Measurements from ENCODE around the gene EEIG2.

The EEIG2 gene

DNA sequence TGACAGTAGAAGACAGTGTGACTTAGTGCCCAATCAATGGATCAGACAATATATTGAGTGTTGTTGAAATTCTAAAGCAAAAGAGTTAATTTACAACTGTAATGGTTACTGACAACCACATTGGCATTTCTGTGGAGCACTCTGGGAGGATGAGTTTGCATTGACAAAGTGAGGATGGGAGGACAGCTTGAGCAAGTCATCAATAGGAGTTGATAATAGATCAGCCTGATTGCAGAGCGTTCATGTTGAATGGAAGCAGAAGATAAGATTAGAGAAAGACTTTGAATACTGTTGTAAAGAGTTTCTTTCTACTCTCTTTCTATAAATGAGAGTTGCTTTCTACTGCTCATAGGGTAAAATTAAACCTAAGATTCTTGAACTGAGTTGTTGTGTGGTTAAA, 3.9 kb downstream of the EEIG2 start:
- no peaks in the 10 kb centered on the region for H3K27me3 ChIP-seq (ENCODE audit: control insufficient read depth in 1 of 2, insufficient read depth in 2 of 2, low read length in 2 of 2)
- no peak overlapping the region for H3K4me3 ChIP-seq (ENCODE audit: low read length in 2 of 2)
- H3K9ac ChIP-seq (ENCODE audit: low read length in 2 of 2): no peak overlapping the region
- no peak overlapping the region for H3K27ac ChIP-seq (ENCODE audit: low read length)
- peaks cover 12% of the 10 kb centered on the region for H3K4me1 ChIP-seq (ENCODE audit: control insufficient read depth, insufficient read depth, low read length)
- H3K36me3 ChIP-seq (ENCODE audit: control insufficient read depth in 2 of 2, insufficient read depth in 2 of 2, low read length in 2 of 2): no peaks in the 10 kb centered on the region
- no peaks in the 10 kb centered on the region for H3K9me3 ChIP-seq (ENCODE audit: control insufficient read depth in 2 of 2, low read length in 2 of 2)

DNA sequence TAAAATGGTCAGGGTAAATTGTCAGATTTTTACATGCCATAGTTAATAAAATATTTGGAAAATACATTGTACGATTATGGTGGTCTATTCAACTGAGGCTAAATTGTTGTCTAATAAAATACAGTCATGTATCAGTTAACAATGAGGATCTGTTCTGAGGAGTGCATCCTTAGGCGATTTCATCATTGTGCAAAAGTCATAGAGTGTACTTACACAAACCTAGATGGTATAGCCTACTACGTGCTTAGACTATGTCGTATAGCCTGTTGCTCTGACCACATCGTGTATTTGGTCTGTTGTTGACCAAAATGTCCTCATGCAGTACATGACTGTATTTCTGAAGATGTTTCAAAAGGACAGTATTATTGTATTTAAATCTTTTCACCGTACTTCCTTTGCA, 5.2 kb downstream of the EEIG2 start:
- Histone ChIP-seq H3K4me1 (ENCODE audit: control insufficient read depth, insufficient read depth, low read length) (peaks cover 8% of the 10 kb centered on the region), H3K9ac (ENCODE audit: low read length in 2 of 2) (no peak overlapping the region), H3K36me3 (ENCODE audit: control insufficient read depth in 2 of 2, insufficient read depth in 2 of 2, low read length in 2 of 2) (no peaks in the 10 kb centered on the region), H3K27me3 (ENCODE audit: control insufficient read depth in 1 of 2, insufficient read depth in 2 of 2, low read length in 2 of 2) (no peaks in the 10 kb centered on the region), H3K9me3 (ENCODE audit: control insufficient read depth in 2 of 2, low read length in 2 of 2) (no peaks in the 10 kb centered on the region), H3K4me3 (ENCODE audit: low read length in 2 of 2) (no peak overlapping the region), H3K27ac (ENCODE audit: low read length) (no peak overlapping the region)

DNA sequence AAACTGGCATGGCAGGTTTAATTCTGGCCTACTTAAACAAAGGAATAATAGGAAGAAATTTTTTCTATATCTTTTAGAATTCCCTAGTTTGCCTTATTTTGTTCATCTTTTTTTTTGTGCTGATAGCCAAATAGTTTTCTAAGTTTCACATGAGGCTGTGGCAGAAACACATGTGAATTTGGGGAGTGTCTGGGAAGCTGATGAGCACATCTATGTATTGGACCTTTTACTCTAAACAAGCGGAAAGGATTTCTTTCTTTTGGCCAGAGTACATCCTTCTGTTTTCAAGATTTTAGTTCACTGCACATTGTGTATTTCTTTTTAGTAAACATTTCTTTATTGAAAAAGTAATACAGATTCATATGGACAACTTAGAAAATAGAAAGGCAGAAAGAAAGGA, 5.6 kb downstream of the EEIG2 start:
- no peaks in the 10 kb centered on the region for H3K36me3 ChIP-seq (ENCODE audit: control insufficient read depth in 2 of 2, insufficient read depth in 2 of 2, low read length in 2 of 2)
- no peak overlapping the region for H3K9ac ChIP-seq (ENCODE audit: low read length in 2 of 2)
- peaks cover 6% of the 10 kb centered on the region for H3K4me1 ChIP-seq (ENCODE audit: control insufficient read depth, insufficient read depth, low read length)
- H3K4me3 ChIP-seq (ENCODE audit: low read length in 2 of 2): no peak overlapping the region
- H3K27ac ChIP-seq (ENCODE audit: low read length): no peak overlapping the region
- no peaks in the 10 kb centered on the region for H3K27me3 ChIP-seq (ENCODE audit: control insufficient read depth in 1 of 2, insufficient read depth in 2 of 2, low read length in 2 of 2)
- H3K9me3 ChIP-seq (ENCODE audit: control insufficient read depth in 2 of 2, low read length in 2 of 2): no peaks in the 10 kb centered on the region

DNA sequence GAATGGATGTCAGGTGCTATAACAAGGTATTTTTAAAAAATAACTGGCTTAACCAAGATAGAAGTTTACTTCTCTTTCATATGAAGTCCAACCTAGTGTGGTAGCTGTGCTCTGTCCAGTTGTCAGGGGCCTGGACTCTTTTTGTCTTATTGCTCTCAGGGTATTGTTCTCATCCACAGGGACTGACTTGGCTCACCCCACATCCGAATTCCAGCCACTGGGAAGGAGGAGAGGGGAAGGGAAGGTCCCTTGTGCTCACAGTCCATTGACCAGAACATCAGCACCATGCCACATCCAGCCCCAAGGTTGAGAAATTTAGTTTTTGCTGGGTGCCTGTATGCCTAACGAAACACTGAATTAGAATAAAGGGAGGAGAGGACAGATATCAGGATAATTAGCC, 8.7 kb downstream of the EEIG2 start:
- no peaks in the 10 kb centered on the region for H3K36me3 ChIP-seq (ENCODE audit: control insufficient read depth in 2 of 2, insufficient read depth in 2 of 2, low read length in 2 of 2)
- H3K4me1 ChIP-seq (ENCODE audit: control insufficient read depth, insufficient read depth, low read length): no peaks in the 10 kb centered on the region

DNA sequence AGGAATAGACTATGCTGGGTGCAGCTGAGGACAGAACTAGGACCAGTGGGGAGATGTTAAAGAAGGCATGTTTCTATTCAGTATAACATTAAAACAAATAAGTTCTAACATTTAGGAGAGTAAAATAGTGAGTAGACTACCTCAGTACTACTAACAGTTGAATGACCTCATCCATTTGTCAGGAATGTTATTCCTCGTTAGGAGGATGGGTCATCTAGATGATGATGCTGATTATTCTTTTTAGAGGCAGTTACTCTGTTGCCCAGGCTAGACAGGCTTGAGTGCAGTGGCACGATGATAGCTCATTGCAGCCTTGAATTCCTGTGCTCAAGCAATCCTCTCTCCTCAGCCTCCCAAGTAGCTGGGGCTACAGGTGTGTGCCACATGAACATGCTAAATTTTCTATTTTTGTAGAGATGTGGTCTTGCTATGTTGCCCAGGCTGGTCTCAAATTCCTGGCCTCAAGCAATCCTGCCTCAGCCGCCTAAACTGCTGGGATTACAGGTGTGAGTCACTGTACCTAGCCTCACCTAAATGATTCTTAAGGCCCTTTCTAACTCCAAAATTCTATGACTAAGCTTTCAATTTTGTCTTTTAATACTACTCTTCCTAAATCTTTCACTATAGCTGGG, 9.3 kb downstream of the EEIG2 start:
- Histone ChIP-seq H3K27me3 (ENCODE audit: control insufficient read depth in 1 of 2, insufficient read depth in 2 of 2, low read length in 2 of 2) (no peaks in the 10 kb centered on the region), H3K9ac (ENCODE audit: low read length in 2 of 2) (no peak overlapping the region), H3K4me3 (ENCODE audit: low read length in 2 of 2) (no peak overlapping the region), H3K4me1 (ENCODE audit: control insufficient read depth, insufficient read depth, low read length) (no peaks in the 10 kb centered on the region), H3K27ac (ENCODE audit: low read length) (no peak overlapping the region), H3K36me3 (ENCODE audit: control insufficient read depth in 2 of 2, insufficient read depth in 2 of 2, low read length in 2 of 2) (no peaks in the 10 kb centered on the region), H3K9me3 (ENCODE audit: control insufficient read depth in 2 of 2, low read length in 2 of 2) (no peaks in the 10 kb centered on the region)

More for the DNA sequence above, 8.7 kb downstream of the EEIG2 start:
- Histone ChIP-seq H3K9ac (ENCODE audit: low read length in 2 of 2) (no peak overlapping the region), H3K27me3 (ENCODE audit: control insufficient read depth in 1 of 2, insufficient read depth in 2 of 2, low read length in 2 of 2) (no peaks in the 10 kb centered on the region), H3K4me3 (ENCODE audit: low read length in 2 of 2) (no peak overlapping the region), H3K9me3 (ENCODE audit: control insufficient read depth in 2 of 2, low read length in 2 of 2) (no peaks in the 10 kb centered on the region), H3K27ac (ENCODE audit: low read length) (no peak overlapping the region)

DNA sequence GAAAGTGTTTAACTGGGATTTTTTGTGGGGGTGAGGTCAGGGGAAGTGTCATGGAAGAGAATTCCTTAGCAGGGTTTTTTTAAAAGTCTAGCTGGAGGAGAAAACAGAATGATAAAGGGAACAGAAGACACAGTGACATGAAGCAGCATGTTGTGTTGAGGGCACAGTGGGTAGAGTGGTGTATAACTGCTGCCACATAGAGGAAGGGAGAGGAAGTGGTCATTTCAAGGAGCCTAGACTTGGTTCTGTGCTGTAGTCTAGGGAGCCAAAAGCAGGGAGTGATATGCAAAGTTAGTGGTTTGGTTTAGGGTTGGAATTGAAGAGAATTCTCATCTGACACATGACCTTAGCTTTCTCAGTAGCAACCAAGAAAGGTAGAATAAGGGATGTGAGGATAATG, 10.2 kb downstream of the EEIG2 start:
- H3K36me3 ChIP-seq (ENCODE audit: control insufficient read depth in 2 of 2, insufficient read depth in 2 of 2, low read length in 2 of 2): no peaks in the 10 kb centered on the region
- no peaks in the 10 kb centered on the region for H3K4me1 ChIP-seq (ENCODE audit: control insufficient read depth, insufficient read depth, low read length)
- H3K27ac ChIP-seq (ENCODE audit: low read length): no peak overlapping the region
- H3K27me3 ChIP-seq (ENCODE audit: control insufficient read depth in 1 of 2, insufficient read depth in 2 of 2, low read length in 2 of 2): no peaks in the 10 kb centered on the region
- no peak overlapping the region for H3K9ac ChIP-seq (ENCODE audit: low read length in 2 of 2)
- no peak overlapping the region for H3K4me3 ChIP-seq (ENCODE audit: low read length in 2 of 2)
- H3K9me3 ChIP-seq (ENCODE audit: control insufficient read depth in 2 of 2, low read length in 2 of 2): no peaks in the 10 kb centered on the region

DNA sequence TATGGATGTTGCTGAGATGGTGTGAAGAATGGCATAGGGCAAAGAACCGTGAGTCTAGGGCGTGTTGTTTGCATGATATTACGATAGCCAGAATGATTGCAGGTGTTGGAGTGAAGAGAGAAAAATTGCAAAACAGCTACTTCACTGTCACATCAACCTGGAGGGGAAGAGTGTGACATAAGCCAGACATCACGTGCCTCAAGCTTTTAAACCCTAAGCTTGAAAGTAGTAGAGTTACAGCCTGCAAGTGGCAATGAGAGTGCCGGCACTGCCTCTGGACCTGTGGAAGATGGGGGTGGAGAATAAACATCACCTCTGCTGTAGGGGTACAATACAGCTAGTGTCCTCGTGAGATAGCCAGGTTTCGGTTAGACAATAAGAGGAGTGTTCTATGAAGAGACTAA, 11.1 kb downstream of the EEIG2 start:
- no peaks in the 10 kb centered on the region for H3K4me1 ChIP-seq (ENCODE audit: control insufficient read depth, insufficient read depth, low read length)
- H3K27me3 ChIP-seq (ENCODE audit: control insufficient read depth in 1 of 2, insufficient read depth in 2 of 2, low read length in 2 of 2): no peaks in the 10 kb centered on the region
- H3K36me3 ChIP-seq (ENCODE audit: control insufficient read depth in 2 of 2, insufficient read depth in 2 of 2, low read length in 2 of 2): no peaks in the 10 kb centered on the region
- no peak overlapping the region for H3K4me3 ChIP-seq (ENCODE audit: low read length in 2 of 2)
- no peak overlapping the region for H3K9ac ChIP-seq (ENCODE audit: low read length in 2 of 2)
- no peaks in the 10 kb centered on the region for H3K9me3 ChIP-seq (ENCODE audit: control insufficient read depth in 2 of 2, low read length in 2 of 2)
- no peak overlapping the region for H3K27ac ChIP-seq (ENCODE audit: low read length)

DNA sequence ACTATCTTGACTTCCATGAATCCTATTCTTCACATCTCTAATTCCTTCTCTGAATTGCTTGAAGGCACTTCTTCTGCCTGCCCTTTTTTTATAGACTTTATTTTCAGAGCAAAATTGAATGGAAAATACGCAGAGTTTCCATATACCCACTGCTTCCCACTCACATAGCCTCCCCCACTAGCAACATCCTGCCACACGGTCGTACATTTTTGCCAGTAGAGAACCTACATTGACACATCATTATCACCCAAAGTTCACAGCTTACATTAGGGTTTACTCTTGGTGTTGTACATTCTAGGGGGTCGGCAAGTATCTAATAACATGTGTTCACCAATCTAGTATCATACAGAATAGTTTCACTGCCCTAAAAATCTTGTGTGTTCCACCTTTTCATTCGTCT, 12.3 kb downstream of the EEIG2 start:
- no peak overlapping the region for H3K27ac ChIP-seq (ENCODE audit: low read length)
- H3K4me3 ChIP-seq (ENCODE audit: low read length in 2 of 2): no peak overlapping the region
- H3K9ac ChIP-seq (ENCODE audit: low read length in 2 of 2): no peak overlapping the region
- H3K36me3 ChIP-seq (ENCODE audit: control insufficient read depth in 2 of 2, insufficient read depth in 2 of 2, low read length in 2 of 2): no peaks in the 10 kb centered on the region
- no peaks in the 10 kb centered on the region for H3K9me3 ChIP-seq (ENCODE audit: control insufficient read depth in 2 of 2, low read length in 2 of 2)
- no peaks in the 10 kb centered on the region for H3K4me1 ChIP-seq (ENCODE audit: control insufficient read depth, insufficient read depth, low read length)
- no peaks in the 10 kb centered on the region for H3K27me3 ChIP-seq (ENCODE audit: control insufficient read depth in 1 of 2, insufficient read depth in 2 of 2, low read length in 2 of 2)

DNA sequence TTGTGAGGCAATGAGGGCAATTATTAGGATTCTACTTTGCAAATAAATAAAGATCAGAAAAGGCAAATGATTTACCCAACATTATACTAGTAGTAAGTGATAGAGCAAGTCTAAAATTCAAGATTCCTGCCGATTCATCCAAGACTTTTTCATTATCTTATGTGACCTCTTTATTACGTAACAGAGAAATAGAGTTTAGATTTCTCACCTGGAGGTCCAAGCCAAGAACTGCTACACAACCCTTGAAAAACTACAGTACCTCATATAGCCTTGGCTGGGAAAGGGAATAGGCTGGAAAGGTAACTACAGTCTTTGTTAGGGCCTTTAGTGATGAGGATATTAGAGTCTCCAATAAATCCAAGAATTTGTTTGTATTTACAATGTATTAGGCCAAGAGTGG, 13.3 kb downstream of the EEIG2 start:
- no peaks in the 10 kb centered on the region for H3K27me3 ChIP-seq (ENCODE audit: control insufficient read depth in 1 of 2, insufficient read depth in 2 of 2, low read length in 2 of 2)
- no peak overlapping the region for H3K9ac ChIP-seq (ENCODE audit: low read length in 2 of 2)
- H3K4me3 ChIP-seq (ENCODE audit: low read length in 2 of 2): no peak overlapping the region
- no peaks in the 10 kb centered on the region for H3K4me1 ChIP-seq (ENCODE audit: control insufficient read depth, insufficient read depth, low read length)
- no peak overlapping the region for H3K27ac ChIP-seq (ENCODE audit: low read length)
- no peaks in the 10 kb centered on the region for H3K9me3 ChIP-seq (ENCODE audit: control insufficient read depth in 2 of 2, low read length in 2 of 2)
- no peaks in the 10 kb centered on the region for H3K36me3 ChIP-seq (ENCODE audit: control insufficient read depth in 2 of 2, insufficient read depth in 2 of 2, low read length in 2 of 2)

DNA sequence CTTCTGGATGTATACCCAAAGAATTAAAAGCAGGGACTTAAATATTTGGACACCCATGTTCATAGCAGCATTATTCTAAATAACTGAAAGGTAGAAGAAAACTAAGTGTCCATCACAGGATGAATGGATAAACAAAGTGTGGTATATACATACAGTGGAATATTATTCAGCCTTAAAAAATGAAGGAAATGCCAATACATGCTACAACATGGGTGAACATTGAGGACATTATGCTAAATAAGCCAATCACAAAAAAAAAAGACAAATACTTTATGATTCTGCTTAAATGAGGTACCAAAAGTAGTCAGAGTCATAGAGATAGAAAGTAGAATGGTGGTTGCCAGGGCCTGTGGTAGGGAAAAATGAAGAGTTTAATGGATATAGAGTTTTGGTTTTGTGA, 14.1 kb downstream of the EEIG2 start:
- Histone ChIP-seq H3K4me1 (ENCODE audit: control insufficient read depth, insufficient read depth, low read length) (no peaks in the 10 kb centered on the region), H3K27ac (ENCODE audit: low read length) (no peak overlapping the region), H3K36me3 (ENCODE audit: control insufficient read depth in 2 of 2, insufficient read depth in 2 of 2, low read length in 2 of 2) (no peaks in the 10 kb centered on the region), H3K9me3 (ENCODE audit: control insufficient read depth in 2 of 2, low read length in 2 of 2) (no peaks in the 10 kb centered on the region), H3K9ac (ENCODE audit: low read length in 2 of 2) (no peak overlapping the region), H3K4me3 (ENCODE audit: low read length in 2 of 2) (no peak overlapping the region), H3K27me3 (ENCODE audit: control insufficient read depth in 1 of 2, insufficient read depth in 2 of 2, low read length in 2 of 2) (no peaks in the 10 kb centered on the region)

DNA sequence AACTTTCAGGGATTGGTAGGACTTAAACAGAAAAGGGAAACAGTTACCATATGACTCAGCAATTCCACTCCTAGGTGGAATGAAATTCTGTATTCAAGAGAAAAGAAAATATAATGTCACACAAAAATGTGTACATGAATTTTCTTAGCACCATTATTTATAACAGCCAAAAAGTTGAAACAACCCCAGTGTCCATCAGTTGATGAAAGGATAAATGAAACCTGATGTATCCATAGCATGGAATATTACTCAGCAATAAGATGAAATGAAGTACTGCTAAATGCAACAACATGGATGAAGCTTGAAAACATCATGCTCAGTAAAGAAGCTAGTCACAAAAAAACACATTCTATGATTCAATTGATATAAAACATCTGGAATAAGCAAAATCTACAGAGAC, 15.5 kb downstream of the EEIG2 start:
- H3K27me3 ChIP-seq (ENCODE audit: control insufficient read depth in 1 of 2, insufficient read depth in 2 of 2, low read length in 2 of 2): no peaks in the 10 kb centered on the region
- no peaks in the 10 kb centered on the region for H3K9me3 ChIP-seq (ENCODE audit: control insufficient read depth in 2 of 2, low read length in 2 of 2)
- no peak overlapping the region for H3K4me3 ChIP-seq (ENCODE audit: low read length in 2 of 2)
- H3K36me3 ChIP-seq (ENCODE audit: control insufficient read depth in 2 of 2, insufficient read depth in 2 of 2, low read length in 2 of 2): no peaks in the 10 kb centered on the region
- H3K4me1 ChIP-seq (ENCODE audit: control insufficient read depth, insufficient read depth, low read length): no peaks in the 10 kb centered on the region
- H3K27ac ChIP-seq (ENCODE audit: low read length): no peak overlapping the region
- H3K9ac ChIP-seq (ENCODE audit: low read length in 2 of 2): no peak overlapping the region
